H1 (cell line): ENCODE measurements around the gene PDE1A. TPM values are rescaled to one million over a fixed set of nuclear protein-coding genes. Genes with fewer than 3 reads are reported as not detected.

Experiments
- CTCF ChIA-PET: fragments of 300-600 bp; sonication (Branson Sonifier 250); formaldehyde crosslinking; loops from one replicate; lab custom pipeline; 2021; ENCODE audit not compliant: partially characterized antibody; lab: Charles Lee
- POLR2A ChIA-PET: fragments of 300-600 bp; sonication (Branson Sonifier 250); formaldehyde crosslinking; loops from one replicate; lab custom pipeline; 2021; ENCODE audit warnings: inconsistent platforms; ENCODE audit not compliant: partially characterized antibody; lab: Charles Lee
- DNase-seq, 2 experiments: peaks; one replicate each; pipeline versions ENCODE4 v3.0.0 to v3.0.0-alpha.2; 2010 to 2022; ENCODE audit warnings: low spot score in 2 of 2, low read depth in 1 of 2, mixed read lengths in 1 of 2
- FAIRE-seq: peaks from 2 replicates; lab custom pipeline; 2011; peaks lifted over from hg19 to GRCh38; lab: Jason Lieb, UNC
- H2AFZ ChIP-seq: 2 replicates; pipeline ENCODE4 v1.8.1; 2012; ENCODE audit warnings: low read length, inconsistent platforms
- H2AK5ac ChIP-seq: 2 replicates; pipeline ENCODE4 v1.6.1; 2013; ENCODE audit warnings: low read depth, low read length
- H2BK120ac ChIP-seq: replicated peaks from 2 replicates; pipeline ENCODE3; 2013; ENCODE audit warnings: low read depth, low read length, inconsistent platforms
- H2BK12ac ChIP-seq: 2 replicates; pipeline ENCODE4 v1.6.1; 2013; ENCODE audit warnings: low read depth, low read length
- H2BK15ac ChIP-seq: 2 replicates; pipeline ENCODE4 v1.6.1; 2013; ENCODE audit warnings: low read length
- H2BK20ac ChIP-seq: 2 replicates; pipeline ENCODE4 v1.6.1; 2013; ENCODE audit warnings: low read length
- H2BK5ac ChIP-seq: 2 replicates; pipeline ENCODE4 v1.6.1; 2013; ENCODE audit warnings: low read depth, low read length
- H3K14ac ChIP-seq: 2 replicates; pipeline ENCODE4 v1.6.1; 2013; ENCODE audit warnings: inconsistent platforms; ENCODE audit not compliant: insufficient read length
- H3K18ac ChIP-seq: 2 replicates; pipeline ENCODE4 v1.6.1; 2013; ENCODE audit warnings: low read length; ENCODE audit errors: extremely low read depth
- H3K23ac ChIP-seq: 2 replicates; pipeline ENCODE4 v1.6.1; 2013; ENCODE audit warnings: inconsistent platforms; ENCODE audit not compliant: insufficient read length
- H3K23me2 ChIP-seq: 2 replicates; pipeline ENCODE4 v1.6.1; 2013; ENCODE audit warnings: low read depth, low read length
- H3K27ac ChIP-seq: 2 replicates; pipeline ENCODE4 v1.6.1; 2011; ENCODE audit warnings: low read depth, low read length, inconsistent platforms
- H3K27me3 ChIP-seq, 4 experiments: replicated peaks in 1 of 4; 1 replicate in 1 of 4; 2 replicates in 3 of 4; pipeline versions ENCODE4 v1.6.1 to v1.8.1; 2011 to 2013; ENCODE audit warnings: low read length in 3 of 4, mild to moderate bottlenecking in 3 of 4, inconsistent platforms in 2 of 4, mixed read lengths in 2 of 4, moderate library complexity in 1 of 4; ENCODE audit not compliant: control insufficient read depth in 3 of 4, insufficient read depth in 3 of 4; ENCODE audit errors: extremely low read depth in 1 of 4
- H3K36me3 ChIP-seq, 4 experiments: 2 replicates each; pipeline versions ENCODE4 v1.6.1 to v1.8.1; 2011 to 2013; ENCODE audit warnings: mild to moderate bottlenecking in 4 of 4, low read length in 3 of 4, moderate library complexity in 2 of 4, control low read depth in 1 of 4, inconsistent platforms in 1 of 4; ENCODE audit not compliant: insufficient read depth in 4 of 4, control insufficient read depth in 2 of 4
- H3K4ac ChIP-seq: replicated peaks from 2 replicates; pipeline ENCODE3; 2013; ENCODE audit warnings: low read length, low read depth, mixed read lengths, inconsistent platforms; ENCODE audit not compliant: insufficient read length
- H3K4me1 ChIP-seq, 4 experiments: replicated peaks in 1 of 4; 1 replicate in 1 of 4; 2 replicates in 3 of 4; pipeline versions ENCODE4 v1.6.1 to v1.8.1; 2011 to 2013; ENCODE audit warnings: low read length in 3 of 4, inconsistent platforms in 2 of 4, mixed read lengths in 1 of 4; ENCODE audit not compliant: insufficient read depth in 4 of 4, control insufficient read depth in 3 of 4
- H3K4me2 ChIP-seq, 2 experiments: 2 replicates each; pipeline versions ENCODE4 v1.6.1 to v1.8.1; 2011 to 2013; ENCODE audit warnings: low read depth in 2 of 2, low read length in 2 of 2, control low read depth in 1 of 2, inconsistent platforms in 1 of 2, mild to moderate bottlenecking in 1 of 2; ENCODE audit not compliant: insufficient read depth in 1 of 2
- H3K4me3 ChIP-seq, 4 experiments: fragments of 200-600, 300-600 bp in 1 of 4; sonication (generic), shearing (Covaris generic), sonication (Bioruptor Twin) in 1 of 4; 2 replicates each; pipeline versions ENCODE4 v1.5.1 to v1.8.1; 2011 to 2016; ENCODE audit warnings: low read length in 4 of 4, low read depth in 3 of 4, control low read depth in 2 of 4, inconsistent platforms in 2 of 4, mild to moderate bottlenecking in 2 of 4, mixed read lengths in 1 of 4, moderate library complexity in 1 of 4; ENCODE audit not compliant: insufficient read depth in 2 of 4; ENCODE audit errors: extremely low read depth in 1 of 4
- H3K56ac ChIP-seq: replicated peaks from 2 replicates; pipeline ENCODE3; 2013; ENCODE audit warnings: low read depth, mild to moderate bottlenecking, mixed read lengths, low read length, inconsistent platforms; ENCODE audit not compliant: insufficient read length
- H3K79me1 ChIP-seq: 2 replicates; pipeline ENCODE4 v1.6.1; 2013; ENCODE audit warnings: low read depth, low read length, control low read depth
- H3K79me2 ChIP-seq, 2 experiments: 2 replicates each; pipeline versions ENCODE4 v1.6.1 to v1.8.1; 2012 to 2013; ENCODE audit warnings: low read length in 2 of 2, mild to moderate bottlenecking in 2 of 2, inconsistent platforms in 1 of 2; ENCODE audit not compliant: insufficient read depth in 2 of 2, control insufficient read depth in 1 of 2
- H3K9ac ChIP-seq, 4 experiments: replicated peaks in 1 of 4; 1 replicate in 1 of 4; 2 replicates in 3 of 4; pipeline versions ENCODE4 v1.6.1 to v1.8.1; 2011 to 2013; ENCODE audit warnings: low read depth in 3 of 4, low read length in 3 of 4, control low read depth in 2 of 4, mild to moderate bottlenecking in 2 of 4, moderate library complexity in 2 of 4, inconsistent platforms in 1 of 4; ENCODE audit errors: extremely low read depth in 1 of 4
- H3K9me3 ChIP-seq, 2 experiments: 2 replicates each; pipeline versions ENCODE4 v1.6.1 to v1.8.1; 2012 to 2013; ENCODE audit warnings: mild to moderate bottlenecking in 2 of 2, moderate library complexity in 2 of 2, control low read depth in 1 of 2, inconsistent platforms in 1 of 2, low read depth in 1 of 2, low read length in 1 of 2, mixed read lengths in 1 of 2; ENCODE audit not compliant: insufficient read depth in 2 of 2
- H4K20me1 ChIP-seq, 2 experiments: replicated peaks in 1 of 2; 2 replicates each; pipeline versions ENCODE3 to v1.8.1; 2011 to 2013; ENCODE audit warnings: inconsistent platforms in 2 of 2, low read length in 2 of 2, mild to moderate bottlenecking in 1 of 2; ENCODE audit not compliant: insufficient read depth in 2 of 2, control insufficient read depth in 1 of 2
- H4K5ac ChIP-seq: 2 replicates; pipeline ENCODE4 v1.6.1; 2013; ENCODE audit warnings: low read length, low read depth, mixed read lengths, inconsistent platforms; ENCODE audit not compliant: insufficient read length
- H4K8ac ChIP-seq: 2 replicates; pipeline ENCODE4 v1.8.0; 2013; ENCODE audit warnings: mild to moderate bottlenecking, moderate library complexity, low read length, inconsistent platforms; ENCODE audit not compliant: insufficient read depth; ENCODE audit errors: extremely low read depth
- H4K91ac ChIP-seq: replicated peaks from 2 replicates; pipeline ENCODE3; 2013; ENCODE audit warnings: low read length, mixed read lengths, inconsistent platforms; ENCODE audit not compliant: insufficient read length
- CHD1 ChIP-seq: IDR thresholded peaks from 2 replicates; pipeline ENCODE4 v1.6.1; 2012; ENCODE audit warnings: low read depth, low read length, improper control_type of control experiment
- RAD21 ChIP-seq, 2 experiments: IDR thresholded peaks in 1 of 2; conservative IDR thresholded peaks in 1 of 2; 2 replicates each; pipeline ENCODE4 v1.6.1; 2011; ENCODE audit warnings: low read depth in 2 of 2, low read length in 2 of 2, improper control_type of control experiment in 1 of 2, inconsistent platforms in 1 of 2, mild to moderate bottlenecking in 1 of 2, moderate library complexity in 1 of 2
- TBP ChIP-seq: IDR thresholded peaks from 2 replicates; pipeline ENCODE4 v1.6.1; 2011; ENCODE audit warnings: low read depth, low read length, improper control_type of control experiment
- WGBS, 2 experiments: shearing (Covaris generic) in 1 of 2; methylation state at CpG; one replicate each; pipeline versions ENCODE4 v1.1.6 to v1.1.7; 2013 to 2015; ENCODE audit warnings: low lambda C conversion rate in 2 of 2, mixed read lengths in 2 of 2, inconsistent platforms in 1 of 2, low coverage in 1 of 2, missing lambda C conversion rate in 1 of 2; ENCODE audit not compliant: insufficient replicate concordance in 2 of 2, insufficient coverage in 1 of 2, insufficient read length in 1 of 2; ENCODE audit errors: extremely low coverage in 1 of 2, missing lambda C conversion rate in 1 of 2; 5-methylcytosine and 5-hydroxymethylcytosine counted together
- polyA plus RNA-seq, 7 experiments: library from polyadenylated mRNA; depleted of rRNA in 3 of 7; stranded (reverse) in 5 of 7; unstranded in 2 of 7; fragments of >200 nt in 5 of 7; fragments of 200-250 nt in 2 of 7; gene quantifications; 1 replicate in 5 of 7; 2 replicates in 1 of 7; 4 replicates in 1 of 7; pipeline versions ENCODE4 v1.2.1 to v1.2.3, GENCODE V29; 2011 to 2013; ENCODE audit warnings: missing spikeins in 2 of 7, mixed read lengths in 2 of 7
- total RNA-seq: library from RNA; stranded (reverse); fragmentation: NEBNext Ultra II Directional; extraction: Animal tissue kit (Norgen Biotek cat#: 25700); gene quantifications from 2 replicates; pipeline ENCODE4 v1.2.1, GENCODE V29; 2021

The PDE1A gene
- total and polyA plus RNA-seq, 2 of the 8 experiments (the other 6 are each of a cell fraction or from before 2014, with no cell fraction given): 0.34 TPM; not detected in 1

GRCh38 chr2:182224669-182225068 is 202.2 kb downstream of the PDE1A start:
- TF ChIP-seq CHD1: no peak
- no peak for TF ChIP-seq TBP
- no peak for TF ChIP-seq RAD21 (IDR thresholded peaks at IDR 0.05 in 1 of 2, conservative IDR thresholded peaks at IDR 0.05 in 1 of 2; ENCODE audit: low read depth in 2 of 2, low read length in 2 of 2)
- TF ChIP-seq, all 59 proteins: peak for 0
- FAIRE-seq (no peak), DNase-seq (no peak)
- Histone ChIP-seq H3K23ac (no peak overlapping the region), H3K4me2 (no peak overlapping the region), H3K4me3 (no peak overlapping the region), H3K27me3 (no peaks in the 10 kb centered on the region), H3K18ac (no peak overlapping the region), H2BK15ac (no peak overlapping the region), H4K20me1 (no peaks in the 10 kb centered on the region), H3K79me2 (no peaks in the 10 kb centered on the region), H2BK20ac (no peak overlapping the region), H4K5ac (no peak overlapping the region), H4K8ac (no peak overlapping the region), H2BK120ac (no peak overlapping the region), H3K4me1 (peaks cover 0 to 8% (median 4%) of the 10 kb centered on the region in 4 experiments; a peak in 4 of 7 replicates), H2AFZ (no peak overlapping the region), H2BK5ac (no peak overlapping the region), H3K56ac (no peak overlapping the region), H3K27ac (no peak overlapping the region), H3K36me3 (no peaks in the 10 kb centered on the region), H3K79me1 (no peaks in the 10 kb centered on the region), H3K9me3 (no peaks in the 10 kb centered on the region), H2AK5ac (no peak overlapping the region), H3K9ac (no peak overlapping the region), H2BK12ac (no peak overlapping the region), H4K91ac (no peak overlapping the region), H3K14ac (no peak overlapping the region), H3K23me2 (no peaks in the 10 kb centered on the region), H3K4ac (no peak overlapping the region)
- CTCF ChIA-PET: no interaction called here
- POLR2A ChIA-PET: no interaction called here
- 93% methylated on average over 3 of the region's 3 CpGs; no CpG with 5 or more reads in 1 of the 2 experiments for WGBS, 2 experiments
